Subcutaneous adipose tissue (tissue), 4 donors: ENCODE measurements around the gene GCDH. TPM values are rescaled to one million over a fixed set of nuclear protein-coding genes. Genes with fewer than 3 reads are reported as not detected.

Experiments used
- CTCF ChIP-seq: fragments of 450-650 bp; IDR thresholded peaks from one replicate; pipeline ENCODE4 v1.5.1; 2016; ENCODE audit warnings: low read depth, mild to moderate bottlenecking, control low read depth, antibody characterized with exemption, moderate library complexity
- total RNA-seq, 4 donors: library from RNA; depleted of rRNA; stranded (reverse); fragments of >200 nt; gene quantifications; one replicate each; pipeline ENCODE4 v1.1.0, GENCODE V29; 2016

GCDH gene
- total RNA-seq, 4 donors from 2014 or later, result 34.9 to 98.5 (median 46.0) TPM

- TF ChIP-seq CTCF, result no peak
These were observed 52.6 kb downstream of the GCDH start for GRCh38 chr19:12943437-12944044.

- no peak for TF ChIP-seq CTCF
These were observed 53.2 kb downstream of the GCDH start for GRCh38 chr19:12944104-12944674.

GRCh38 chr19:12945479-12946091 lies 54.6 kb downstream of the GCDH start, which contains the start of gene RAD23A:
RAD23A (plus strand) TSS chr19:12945862; CDS start chr19:12945949, 87 bp downstream.
- TF ChIP-seq CTCF, result no peak

GRCh38 chr19:12946092-12946721 lies 55.2 kb downstream of the GCDH start:
- TF ChIP-seq CTCF, result no peak

GRCh38 chr19:12946731-12947496 lies 56.0 kb downstream of the GCDH start:
- no peak for TF ChIP-seq CTCF

GRCh38 chr19:12947702-12948611 lies 57.0 kb downstream of the GCDH start:
- no peak for TF ChIP-seq CTCF
